Measurements from ENCODE around the gene VPS52.

Gene VPS52

DNA sequence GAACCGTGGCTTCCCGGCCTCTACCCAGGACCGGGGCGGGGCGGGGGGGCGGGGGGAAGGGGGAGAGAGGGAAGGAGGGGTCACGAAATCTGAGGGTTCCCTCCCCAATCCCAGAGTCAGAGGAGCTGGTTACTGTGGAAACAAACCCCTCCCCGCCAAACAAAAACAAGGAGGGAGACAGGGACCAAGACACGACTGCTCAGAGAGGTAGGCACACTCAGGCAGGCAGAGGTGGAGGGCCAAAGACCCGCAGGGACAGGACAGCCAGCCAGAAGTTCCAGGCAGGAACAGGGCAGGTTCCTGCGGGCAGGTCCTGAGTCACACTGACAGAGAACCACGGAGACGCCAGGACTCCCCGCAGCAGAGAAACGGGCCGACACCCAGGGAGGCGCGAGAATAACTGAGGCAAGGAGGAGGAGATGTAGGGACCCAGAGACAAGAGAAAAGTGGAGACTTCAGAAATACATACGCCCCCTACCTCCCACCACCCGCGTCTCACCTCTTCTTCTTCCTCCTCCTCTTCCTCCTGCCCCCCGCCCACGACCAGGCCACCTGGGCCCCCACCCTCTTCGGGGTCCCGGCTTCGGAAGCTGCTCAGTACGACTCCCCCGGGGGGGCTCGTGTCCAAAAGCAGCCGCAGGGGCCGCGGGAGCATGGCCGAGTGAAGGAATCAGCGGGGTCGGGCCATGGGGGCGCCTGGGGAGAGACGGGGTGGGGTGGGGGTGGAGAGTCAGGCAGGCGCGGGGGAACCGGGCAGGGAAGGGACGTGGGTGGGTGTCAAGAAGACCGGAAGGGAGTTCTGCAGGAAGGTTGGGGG lies 26.5 kb upstream of the VPS52 start:
- TF ChIP-seq, protein P1, sequence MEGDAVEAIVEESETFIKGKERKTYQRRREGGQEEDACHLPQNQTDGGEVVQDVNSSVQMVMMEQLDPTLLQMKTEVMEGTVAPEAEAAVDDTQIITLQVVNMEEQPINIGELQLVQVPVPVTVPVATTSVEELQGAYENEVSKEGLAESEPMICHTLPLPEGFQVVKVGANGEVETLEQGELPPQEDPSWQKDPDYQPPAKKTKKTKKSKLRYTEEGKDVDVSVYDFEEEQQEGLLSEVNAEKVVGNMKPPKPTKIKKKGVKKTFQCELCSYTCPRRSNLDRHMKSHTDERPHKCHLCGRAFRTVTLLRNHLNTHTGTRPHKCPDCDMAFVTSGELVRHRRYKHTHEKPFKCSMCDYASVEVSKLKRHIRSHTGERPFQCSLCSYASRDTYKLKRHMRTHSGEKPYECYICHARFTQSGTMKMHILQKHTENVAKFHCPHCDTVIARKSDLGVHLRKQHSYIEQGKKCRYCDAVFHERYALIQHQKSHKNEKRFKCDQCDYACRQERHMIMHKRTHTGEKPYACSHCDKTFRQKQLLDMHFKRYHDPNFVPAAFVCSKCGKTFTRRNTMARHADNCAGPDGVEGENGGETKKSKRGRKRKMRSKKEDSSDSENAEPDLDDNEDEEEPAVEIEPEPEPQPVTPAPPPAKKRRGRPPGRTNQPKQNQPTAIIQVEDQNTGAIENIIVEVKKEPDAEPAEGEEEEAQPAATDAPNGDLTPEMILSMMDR (IDR thresholded peaks at IDR 0.05) = no peak

DNA sequence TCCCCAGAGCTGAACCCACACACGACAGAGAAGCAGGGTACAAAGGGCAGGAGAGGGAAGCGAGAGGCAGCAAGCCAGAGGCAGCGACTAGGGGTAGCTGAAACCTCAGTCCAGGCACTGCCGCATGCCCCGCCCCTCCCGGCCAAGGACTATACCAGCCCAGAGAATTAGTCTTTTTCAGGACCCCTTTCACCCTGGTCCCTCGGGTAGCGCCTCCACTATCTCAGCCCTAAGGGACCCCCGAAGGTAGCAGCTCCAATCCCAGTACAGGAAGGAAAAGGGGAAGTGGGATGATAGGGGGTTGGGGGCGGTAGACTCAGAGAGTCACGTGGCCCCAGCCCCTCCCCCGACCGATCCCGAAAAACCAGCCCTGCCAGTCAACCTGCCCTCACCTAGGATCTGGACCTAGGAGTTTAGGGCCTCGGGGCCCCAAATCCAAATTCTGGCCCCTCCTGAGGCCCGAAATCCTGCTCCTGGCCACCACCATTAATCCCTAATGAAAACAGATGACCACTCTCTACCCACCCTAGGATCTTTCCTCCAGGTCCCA lies 25.8 kb upstream of the VPS52 start:
- TF ChIP-seq, protein P1 (IDR thresholded peaks at IDR 0.05) = no peak

DNA sequence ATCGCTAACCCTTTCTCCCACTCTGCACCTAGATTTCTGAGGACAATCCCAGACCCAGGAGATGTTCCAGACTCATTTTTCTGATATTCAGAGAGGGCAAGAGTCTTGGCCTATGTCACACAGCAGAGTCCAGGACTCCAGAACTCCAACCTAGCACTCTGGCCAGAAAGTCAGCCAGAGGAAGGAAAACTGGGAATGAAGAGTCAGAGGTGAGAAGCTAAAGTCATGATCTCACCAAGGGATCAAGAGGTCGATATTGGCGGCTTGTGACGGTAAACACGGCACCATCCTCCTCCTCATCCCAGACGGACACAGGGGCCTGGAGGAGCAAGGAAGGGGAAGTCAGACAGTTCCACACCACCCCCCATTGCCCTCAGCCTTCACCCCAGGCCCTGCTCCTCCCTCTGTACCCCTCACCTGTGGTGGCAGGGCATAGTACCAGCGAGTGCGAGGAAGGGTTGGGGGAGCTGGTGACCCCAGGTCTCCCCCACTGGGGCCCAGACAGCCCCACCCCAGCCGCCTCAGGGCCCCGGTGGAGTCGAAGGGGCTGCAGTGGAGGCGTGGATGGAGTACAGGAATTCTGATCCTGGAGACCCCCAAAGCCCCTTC lies 25.2 kb upstream of the VPS52 start:
- TF ChIP-seq, protein P1 (IDR thresholded peaks at IDR 0.05) = no peak

DNA sequence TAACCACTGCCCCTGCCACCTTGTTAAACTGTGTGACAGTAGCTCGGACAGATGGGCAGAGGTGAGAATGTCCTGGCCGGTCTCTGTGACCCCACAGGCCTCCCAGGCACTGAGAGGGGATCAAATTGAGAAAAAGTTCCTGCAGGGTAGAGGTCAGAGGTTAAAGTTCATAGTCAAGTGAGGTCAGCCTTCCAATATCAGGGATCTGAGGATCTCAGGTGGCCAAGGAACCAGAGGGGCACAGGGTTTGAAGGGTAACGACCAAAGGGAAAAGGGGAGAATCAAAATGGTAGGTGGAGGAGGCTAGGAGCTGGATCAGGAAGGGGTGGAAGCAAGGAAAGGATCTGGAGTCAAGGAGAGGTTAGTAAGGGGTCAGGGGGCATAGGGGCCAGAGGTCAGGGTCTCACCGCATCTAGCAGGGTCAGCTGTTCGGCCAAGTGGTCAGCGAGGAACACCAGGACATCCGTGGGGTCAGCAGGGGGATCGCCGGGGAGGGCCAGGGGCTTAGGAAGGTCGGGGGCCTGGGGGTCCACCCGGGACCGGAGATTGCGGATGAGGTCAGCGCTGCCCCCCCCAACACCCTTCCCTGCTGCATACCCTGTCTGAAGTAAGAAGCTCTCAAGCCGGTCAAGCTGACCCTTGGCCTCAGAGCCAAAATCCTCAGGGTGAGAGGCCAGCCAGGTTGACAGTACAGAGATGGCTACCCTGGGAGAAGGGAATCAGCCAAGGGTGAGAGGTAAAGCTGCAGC lies 24.1 kb upstream of the VPS52 start:
- TF ChIP-seq, protein P1 (IDR thresholded peaks at IDR 0.05) = no peak

DNA sequence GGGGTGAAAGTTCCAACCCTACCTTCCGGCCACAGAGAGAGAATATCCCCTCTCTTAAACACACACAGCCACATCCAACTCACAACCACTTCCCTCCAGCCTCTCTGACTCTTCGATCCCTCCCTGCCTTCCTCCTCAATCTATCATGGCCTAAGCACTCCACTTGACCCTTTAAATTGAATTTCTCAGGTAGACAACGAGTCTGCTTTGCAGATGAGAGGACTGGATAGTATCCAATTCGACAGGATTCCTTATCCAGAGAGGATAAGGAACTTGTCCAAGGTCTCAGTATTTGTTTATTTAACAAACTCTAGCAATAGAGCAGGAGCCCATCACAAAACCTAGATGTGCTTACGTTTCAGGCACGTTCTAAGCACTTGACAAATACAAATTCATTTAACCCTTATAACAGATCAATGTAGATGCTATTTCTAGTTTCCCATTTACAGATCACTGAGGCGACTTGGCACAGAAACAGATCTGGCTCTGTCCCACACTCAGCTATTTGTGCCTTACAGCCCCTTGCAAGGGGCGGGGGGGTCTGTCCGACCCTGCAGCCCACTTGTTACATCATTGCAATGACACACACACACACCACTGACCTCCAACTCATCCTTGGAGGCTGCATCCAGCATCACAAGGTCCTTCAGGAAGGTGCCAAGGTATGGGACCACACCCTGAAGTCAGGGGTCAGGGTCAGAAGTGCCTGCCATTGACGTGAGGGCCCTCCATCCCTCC lies 22.6 kb upstream of the VPS52 start:
- TF ChIP-seq, protein P1 (IDR thresholded peaks at IDR 0.05) = no peak

DNA sequence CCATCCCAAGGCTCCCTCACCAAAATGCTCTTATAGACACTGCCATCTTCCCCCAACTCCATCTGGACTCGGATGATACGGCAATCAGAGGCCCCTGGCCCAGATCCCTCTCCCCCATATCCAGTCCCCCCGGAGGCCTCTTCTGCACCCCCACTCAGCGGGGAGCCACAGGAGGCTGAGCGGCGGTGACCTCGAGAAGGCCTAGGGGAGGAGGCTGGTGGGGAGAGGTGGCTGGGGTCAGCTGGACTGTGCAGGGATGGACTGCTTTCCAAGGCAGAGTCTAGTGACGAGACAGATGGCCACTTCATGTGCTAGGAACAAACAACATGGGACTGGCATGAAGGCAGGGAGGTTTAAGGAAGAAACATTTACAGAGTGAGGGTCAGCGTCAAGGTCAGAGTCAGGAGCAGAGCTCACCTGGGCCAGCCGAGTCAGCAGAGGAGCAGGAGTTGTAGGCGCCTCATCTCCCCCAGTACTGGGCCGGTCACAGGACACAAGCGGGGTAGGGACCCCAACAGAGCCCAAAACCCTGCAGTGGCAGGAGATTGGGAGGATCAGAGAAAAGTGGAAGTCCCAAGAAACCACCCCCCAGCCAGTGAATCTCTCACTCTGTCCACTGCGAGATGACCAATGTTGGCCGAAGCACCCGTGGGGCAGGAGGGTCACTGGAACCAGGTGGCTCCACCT lies 21.5 kb upstream of the VPS52 start:
- TF ChIP-seq, protein P1 (IDR thresholded peaks at IDR 0.05) = no peak
